Transverse colon (tissue), 4 donors: Measurements from ENCODE around the gene SLC13A3. TPM values are rescaled to one million over a fixed set of nuclear protein-coding genes. Genes with fewer than 3 reads are reported as not detected.

ENCODE experiments used
- DNase-seq: peaks from one replicate; pipeline ENCODE4 v3.0.0-alpha.2; 2019
- H3K27ac ChIP-seq, 4 donors: fragments of 200-600 bp; sonication (generic); 2 replicates each; pipeline ENCODE4 v1.5.1; 2016 to 2018; ENCODE audit warnings: inconsistent platforms in 4 of 4
- H3K27me3 ChIP-seq: fragments of 200-600 bp; sonication (generic); 2 replicates; pipeline ENCODE4 v1.5.1; 2017; ENCODE audit warnings: inconsistent platforms
- H3K36me3 ChIP-seq, 4 donors: fragments of 200-600 bp; sonication (generic); 2 replicates each; pipeline ENCODE4 v1.5.1; 2017 to 2019; ENCODE audit warnings: inconsistent platforms in 4 of 4
- H3K4me1 ChIP-seq, 4 donors: fragments of 200-600 bp; sonication (generic); 2 replicates each; pipeline ENCODE4 v1.5.1; 2017 to 2020; ENCODE audit warnings: inconsistent platforms in 4 of 4
- H3K4me3 ChIP-seq, 4 donors: fragments of 200-600 bp; sonication (generic); 1 replicate in 1 of 4; 2 replicates in 3 of 4; pipeline versions ENCODE4 v1.5.1 to v1.6.1; 2017 to 2019; ENCODE audit warnings: inconsistent platforms in 4 of 4
- H3K9me3 ChIP-seq, 2 donors: fragments of 200-600 bp; sonication (generic); 2 replicates each; pipeline ENCODE4 v1.5.1; 2017 to 2019; ENCODE audit warnings: inconsistent platforms in 2 of 2
- CTCF ChIP-seq, 5 experiments: fragments of 200-600 bp in 3 of 5; fragments of 450-650 bp in 2 of 5; sonication (generic) in 3 of 5; IDR thresholded peaks; 1 replicate in 2 of 5; 2 replicates in 3 of 5; pipeline ENCODE4 v1.5.1; 2016 to 2017; ENCODE audit warnings: antibody characterized with exemption in 5 of 5, inconsistent platforms in 3 of 5, mild to moderate bottlenecking in 2 of 5, moderate library complexity in 1 of 5
- EP300 ChIP-seq: sonication (generic); formaldehyde crosslinking; IDR thresholded peaks from one replicate; pipeline ENCODE4 v1.6.1; 2017; ENCODE audit warnings: antibody characterized with exemption, low read depth
- POLR2A ChIP-seq: fragments of 450-650 bp; IDR thresholded peaks from one replicate; pipeline ENCODE4 v1.6.1; 2016; ENCODE audit warnings: antibody characterized with exemption, mild to moderate bottlenecking, moderate library complexity
- POLR2AphosphoS5 ChIP-seq, 3 donors: sonication (generic); formaldehyde crosslinking; IDR thresholded peaks; one replicate each; pipeline ENCODE4 v1.6.1; 2016; ENCODE audit warnings: antibody characterized with exemption in 3 of 3
- WGBS, 2 donors: methylation state at CpG; one replicate each; pipeline ENCODE4 v1.1.5; 2018; ENCODE audit warnings: low coverage in 1 of 2; 5-methylcytosine and 5-hydroxymethylcytosine counted together
- in situ Hi-C, 4 donors: fragments of 200-750 bp; cut with MboI; loops; one replicate each; pipeline versions ENCODE4 v1.15.0 to v1.15.1; 2017; ENCODE audit warnings: low sequenced_read_pairs in 3 of 4, low pct_ligation_motif_present in 1 of 4, low pct_unique_long_range_greater_than_20kb in 1 of 4
- intact Hi-C: fragments of 100-400 bp; cut with DNase I; formaldehyde crosslinking; loops from one replicate; pipeline ENCODE4 v1.15.1; 2023; ENCODE audit warnings: low total_unique reads
- total RNA-seq, 4 donors: library from RNA; depleted of rRNA; stranded (reverse); fragments of >200 nt; gene quantifications; one replicate each; pipeline ENCODE4 v1.1.0, GENCODE V29; 2016

SLC13A3 gene
- total RNA-seq, 4 donors from 2014 or later = 0.14 to 0.48 TPM; not detected in 2

GRCh38 chr20:46657618-46658017, 6.4 kb upstream of the SLC13A3 start:
- no peaks in the 10 kb centered on the region for H3K36me3 ChIP-seq
- 68 to 72% methylated on average over 4 to 7 of the region's 7 CpGs for WGBS, 2 donors
- no peak overlapping the region for H3K27ac ChIP-seq
- peaks cover 23% of the 10 kb centered on the region for H3K27me3 ChIP-seq
- DNase-seq = no peak
- intact Hi-C loops = no loop called here
- no peak overlapping the region for H3K4me3 ChIP-seq
- TF ChIP-seq CTCF (IDR thresholded peaks at IDR 0.05) = no peak
- no peak for TF ChIP-seq EP300
- no peak for TF ChIP-seq POLR2AphosphoS5 (IDR thresholded peaks at IDR 0.05)
- TF ChIP-seq POLR2A = no peak
- in situ Hi-C loops = no loop called here
- H3K4me1 ChIP-seq = no peaks in the 10 kb centered on the region
- no peaks in the 10 kb centered on the region for H3K9me3 ChIP-seq

GRCh38 chr20:46657137-46657536, 5.9 kb upstream of the SLC13A3 start:
- intact Hi-C loops = no loop called here
- in situ Hi-C loops = no loop called here

GRCh38 chr20:46652699-46653098, 1.4 kb upstream of the SLC13A3 start:
- no peak for DNase-seq
- Histone ChIP-seq H3K27ac (no peak overlapping the region), H3K4me1 (peaks cover 0 to 5% (median 0%) of the 10 kb centered on the region in 4 donors), H3K27me3 (peaks cover 55% of the 10 kb centered on the region), H3K4me3 (no peak overlapping the region), H3K36me3 (no peaks in the 10 kb centered on the region), H3K9me3 (no peaks in the 10 kb centered on the region)
- TF ChIP-seq EP300 (no peak), CTCF (IDR thresholded peaks at IDR 0.05) (no peak), POLR2AphosphoS5 (IDR thresholded peaks at IDR 0.05) (no peak), POLR2A (no peak)
- in situ Hi-C loops (no loop called here), intact Hi-C loops (no loop called here)

More at GRCh38 chr20:46657137-46657536, 5.9 kb upstream of the SLC13A3 start:
- H3K27ac ChIP-seq = no peak overlapping the region
- H3K9me3 ChIP-seq = no peaks in the 10 kb centered on the region
- no peaks in the 10 kb centered on the region for H3K4me1 ChIP-seq
- H3K36me3 ChIP-seq = no peaks in the 10 kb centered on the region
- no peak for DNase-seq
- TF ChIP-seq CTCF (IDR thresholded peaks at IDR 0.05) = no peak
- no peak for TF ChIP-seq POLR2AphosphoS5 (IDR thresholded peaks at IDR 0.05)
- TF ChIP-seq POLR2A = no peak
- no peak for TF ChIP-seq EP300
- 83 to 88% methylated on average over 6 to 8 of the region's 8 CpGs for WGBS, 2 donors
- H3K27me3 ChIP-seq = peaks cover 28% of the 10 kb centered on the region
- H3K4me3 ChIP-seq = no peak overlapping the region

- no peak for TF ChIP-seq POLR2AphosphoS5 (IDR thresholded peaks at IDR 0.05)
- TF ChIP-seq POLR2A = no peak
- Histone ChIP-seq H3K9me3 (no peaks in the 10 kb centered on the region), H3K27me3 (peaks cover 55% of the 10 kb centered on the region), H3K4me3 (no peak overlapping the region), H3K27ac (no peak overlapping the region), H3K36me3 (no peaks in the 10 kb centered on the region), H3K4me1 (peaks cover 0 to 5% (median 0%) of the 10 kb centered on the region in 4 donors)
- DNase-seq = no peak
- in situ Hi-C loops = no loop called here
- WGBS, 2 donors = 76 to 100% methylated on average over 3 to 10 of the region's 10 CpGs
- intact Hi-C loops = no loop called here
Measured at GRCh38 chr20:46650575-46651090, 626 bp downstream of the SLC13A3 start.

GRCh38 chr20:46649965-46650542, 1.2 kb downstream of the SLC13A3 start:
- in situ Hi-C loops = no loop called here
- Histone ChIP-seq H3K9me3 (no peaks in the 10 kb centered on the region), H3K4me3 (no peak overlapping the region), H3K27ac (no peak overlapping the region), H3K36me3 (no peaks in the 10 kb centered on the region), H3K27me3 (peaks cover 55% of the 10 kb centered on the region), H3K4me1 (peaks cover 0 to 5% (median 0%) of the 10 kb centered on the region in 4 donors)
- intact Hi-C loops = no loop called here
- 85 to 89% methylated on average over 9 of the region's 9 CpGs for WGBS, 2 donors
- no peak for TF ChIP-seq POLR2A
- no peak for TF ChIP-seq EP300
- TF ChIP-seq CTCF (IDR thresholded peaks at IDR 0.05) = no peak
- no peak for DNase-seq
